ENCODE data around the gene RBM33.

GRCh38 chr7:155799514-155799913 is 155.1 kb downstream of the RBM33 start:
- TF ChIP-seq, protein P1, sequence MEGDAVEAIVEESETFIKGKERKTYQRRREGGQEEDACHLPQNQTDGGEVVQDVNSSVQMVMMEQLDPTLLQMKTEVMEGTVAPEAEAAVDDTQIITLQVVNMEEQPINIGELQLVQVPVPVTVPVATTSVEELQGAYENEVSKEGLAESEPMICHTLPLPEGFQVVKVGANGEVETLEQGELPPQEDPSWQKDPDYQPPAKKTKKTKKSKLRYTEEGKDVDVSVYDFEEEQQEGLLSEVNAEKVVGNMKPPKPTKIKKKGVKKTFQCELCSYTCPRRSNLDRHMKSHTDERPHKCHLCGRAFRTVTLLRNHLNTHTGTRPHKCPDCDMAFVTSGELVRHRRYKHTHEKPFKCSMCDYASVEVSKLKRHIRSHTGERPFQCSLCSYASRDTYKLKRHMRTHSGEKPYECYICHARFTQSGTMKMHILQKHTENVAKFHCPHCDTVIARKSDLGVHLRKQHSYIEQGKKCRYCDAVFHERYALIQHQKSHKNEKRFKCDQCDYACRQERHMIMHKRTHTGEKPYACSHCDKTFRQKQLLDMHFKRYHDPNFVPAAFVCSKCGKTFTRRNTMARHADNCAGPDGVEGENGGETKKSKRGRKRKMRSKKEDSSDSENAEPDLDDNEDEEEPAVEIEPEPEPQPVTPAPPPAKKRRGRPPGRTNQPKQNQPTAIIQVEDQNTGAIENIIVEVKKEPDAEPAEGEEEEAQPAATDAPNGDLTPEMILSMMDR (IDR thresholded peaks at IDR 0.05): no peak
- TF ChIP-seq POLR2AphosphoS5 (IDR thresholded peaks at IDR 0.05): no peak
- TF ChIP-seq POLR2A (IDR thresholded peaks at IDR 0.05; ENCODE audit: low read depth): no peak

Data from esophagus muscularis mucosa (tissue), 3 donors.